GM21825 (cell line): ENCODE data around the gene DNAH2.
A peak's percentile ranks its signal among the peaks of the same experiment; 100 is the strongest.

Source experiments
- ATAC-seq: cut with Tn5 transposase; IDR thresholded peaks from one replicate; pipeline ENCODE4 v1.9.1; 2021; ENCODE audit warnings: mild to moderate bottlenecking, moderate library complexity; ENCODE audit not compliant: unreplicated experiment

Gene DNAH2, protein sequence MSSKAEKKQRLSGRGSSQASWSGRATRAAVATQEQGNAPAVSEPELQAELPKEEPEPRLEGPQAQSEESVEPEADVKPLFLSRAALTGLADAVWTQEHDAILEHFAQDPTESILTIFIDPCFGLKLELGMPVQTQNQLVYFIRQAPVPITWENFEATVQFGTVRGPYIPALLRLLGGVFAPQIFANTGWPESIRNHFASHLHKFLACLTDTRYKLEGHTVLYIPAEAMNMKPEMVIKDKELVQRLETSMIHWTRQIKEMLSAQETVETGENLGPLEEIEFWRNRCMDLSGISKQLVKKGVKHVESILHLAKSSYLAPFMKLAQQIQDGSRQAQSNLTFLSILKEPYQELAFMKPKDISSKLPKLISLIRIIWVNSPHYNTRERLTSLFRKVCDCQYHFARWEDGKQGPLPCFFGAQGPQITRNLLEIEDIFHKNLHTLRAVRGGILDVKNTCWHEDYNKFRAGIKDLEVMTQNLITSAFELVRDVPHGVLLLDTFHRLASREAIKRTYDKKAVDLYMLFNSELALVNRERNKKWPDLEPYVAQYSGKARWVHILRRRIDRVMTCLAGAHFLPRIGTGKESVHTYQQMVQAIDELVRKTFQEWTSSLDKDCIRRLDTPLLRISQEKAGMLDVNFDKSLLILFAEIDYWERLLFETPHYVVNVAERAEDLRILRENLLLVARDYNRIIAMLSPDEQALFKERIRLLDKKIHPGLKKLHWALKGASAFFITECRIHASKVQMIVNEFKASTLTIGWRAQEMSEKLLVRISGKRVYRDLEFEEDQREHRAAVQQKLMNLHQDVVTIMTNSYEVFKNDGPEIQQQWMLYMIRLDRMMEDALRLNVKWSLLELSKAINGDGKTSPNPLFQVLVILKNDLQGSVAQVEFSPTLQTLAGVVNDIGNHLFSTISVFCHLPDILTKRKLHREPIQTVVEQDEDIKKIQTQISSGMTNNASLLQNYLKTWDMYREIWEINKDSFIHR (N-terminal part only)

DNA sequence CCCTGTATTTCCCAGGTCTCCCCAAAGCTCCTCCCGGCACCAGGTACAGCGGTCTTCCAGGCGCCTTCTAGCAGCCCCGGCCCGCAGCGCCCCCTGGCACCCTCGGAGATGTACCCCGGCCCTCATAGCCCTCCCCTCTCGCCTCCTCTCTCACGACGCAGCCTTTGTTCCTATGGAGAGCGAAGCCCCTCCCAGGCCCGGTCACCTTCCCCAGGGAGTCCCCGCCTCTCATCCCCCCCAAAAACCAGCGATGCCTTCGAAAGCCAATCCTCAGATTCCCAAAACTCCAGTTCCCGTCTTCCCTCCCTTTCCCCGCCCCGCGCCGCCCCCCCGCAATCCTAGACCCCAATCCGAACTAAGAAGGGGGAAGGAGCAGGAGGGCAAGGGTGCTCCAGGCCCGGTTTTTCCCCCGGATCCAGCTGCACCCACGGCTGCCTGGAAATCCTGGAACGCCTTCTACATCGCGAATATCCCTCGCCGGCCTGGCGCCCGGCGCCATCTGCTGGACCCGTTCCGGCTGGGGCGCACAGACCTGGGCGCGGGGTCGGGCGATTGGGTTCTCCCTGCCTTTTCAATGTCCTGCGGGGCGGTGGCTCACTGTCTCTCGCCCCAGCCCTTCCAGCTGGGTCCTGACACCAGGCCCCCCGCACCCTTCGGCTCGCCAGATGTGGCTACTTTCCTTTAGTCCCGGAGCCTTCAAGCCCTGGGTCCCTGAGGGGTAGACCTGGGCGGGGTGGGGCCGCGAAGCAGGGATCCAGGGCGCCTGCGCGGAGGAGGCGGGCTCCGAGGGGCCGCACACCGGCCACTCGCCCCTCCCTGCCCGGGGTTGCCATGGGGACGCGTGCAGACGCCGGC lies at the start of gene DNAH2:
Gene DNAH2, plus strand, starts transcription at position 844 of the 855 bp plus-strand sequence. CDS start 1,991 bp downstream, outside the sequence.
- no peak for ATAC-seq

DNA sequence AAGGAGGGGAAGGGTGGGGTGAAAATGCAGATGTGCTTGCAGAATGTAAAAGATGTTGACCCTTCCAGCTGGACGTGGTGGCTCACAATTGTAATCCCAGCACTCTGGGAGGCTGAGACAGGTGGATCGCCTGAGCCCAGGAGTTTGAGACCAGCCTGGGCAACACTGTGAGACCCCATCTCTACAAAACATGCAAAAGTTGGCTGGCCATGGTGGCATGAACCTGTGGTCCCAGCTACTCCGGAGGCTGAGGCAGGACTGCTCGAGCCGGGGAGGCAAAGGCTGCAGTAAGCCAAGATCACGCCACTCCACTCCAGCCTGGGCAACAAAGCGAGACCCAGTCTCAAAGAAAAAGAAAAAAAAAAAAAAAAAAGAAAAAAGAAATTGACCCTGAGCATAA lies 49.1 kb upstream of the DNAH2 start:
- no peak for ATAC-seq

DNA sequence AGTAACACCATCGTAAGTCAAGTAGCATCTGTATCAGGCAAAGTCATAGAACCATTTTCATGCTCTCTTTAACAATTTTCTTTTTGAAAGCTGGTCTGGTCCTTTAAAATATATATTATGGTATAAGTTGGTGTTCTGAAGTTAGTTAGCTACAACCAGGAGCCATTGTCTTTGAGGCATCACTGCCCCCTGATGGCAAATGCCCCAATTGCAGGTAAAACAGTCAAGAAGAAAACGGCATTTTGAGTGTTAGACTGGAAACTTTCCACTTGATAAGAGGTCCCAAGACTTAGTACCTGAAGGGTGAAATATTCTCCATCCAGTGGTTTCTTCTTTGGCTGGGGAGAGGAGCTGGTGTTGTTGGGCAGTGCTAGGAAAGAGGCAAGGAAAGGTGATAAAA lies 44.3 kb upstream of the DNAH2 start:
- no peak for ATAC-seq

DNA sequence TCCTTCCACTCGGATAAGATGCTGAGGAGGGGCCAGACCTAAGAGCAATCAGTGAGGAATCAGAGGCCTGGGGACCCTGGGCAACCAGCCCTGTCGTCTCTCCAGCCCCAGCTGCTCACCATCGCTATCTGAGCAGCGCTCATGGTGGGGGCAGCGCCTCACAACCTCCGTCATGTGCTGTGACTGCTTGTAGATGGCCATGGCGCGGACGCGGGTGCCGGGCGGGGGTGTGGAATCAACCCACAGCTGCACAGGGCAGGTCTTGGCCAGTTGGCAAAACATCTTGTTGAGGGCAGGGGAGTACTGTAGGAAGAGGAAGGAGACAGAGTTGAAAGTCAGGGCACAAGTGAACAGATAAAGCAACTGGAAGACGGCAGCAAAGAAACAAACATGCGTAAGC lies 42.6 kb upstream of the DNAH2 start:
- ATAC-seq: no peak

DNA sequence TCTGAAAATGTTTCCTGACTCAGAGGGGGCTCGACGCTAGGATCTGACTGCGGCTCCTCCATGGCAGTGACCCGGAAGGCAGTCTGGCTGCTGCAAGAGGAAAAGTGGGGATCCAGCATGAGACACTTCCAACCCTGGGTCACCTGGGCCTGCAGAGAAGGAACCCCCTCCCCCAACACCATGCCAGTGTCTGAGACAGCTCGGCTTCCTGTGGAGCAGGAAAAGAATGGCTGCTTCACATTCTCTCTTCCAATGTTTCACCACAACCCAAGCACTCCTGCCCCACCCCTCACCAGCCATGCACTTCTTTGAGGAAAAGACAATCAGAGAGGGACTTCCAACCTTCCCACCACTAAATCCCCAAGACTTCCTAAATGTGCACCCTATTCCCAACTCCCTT lies 41.0 kb upstream of the DNAH2 start:
- no peak for ATAC-seq

DNA sequence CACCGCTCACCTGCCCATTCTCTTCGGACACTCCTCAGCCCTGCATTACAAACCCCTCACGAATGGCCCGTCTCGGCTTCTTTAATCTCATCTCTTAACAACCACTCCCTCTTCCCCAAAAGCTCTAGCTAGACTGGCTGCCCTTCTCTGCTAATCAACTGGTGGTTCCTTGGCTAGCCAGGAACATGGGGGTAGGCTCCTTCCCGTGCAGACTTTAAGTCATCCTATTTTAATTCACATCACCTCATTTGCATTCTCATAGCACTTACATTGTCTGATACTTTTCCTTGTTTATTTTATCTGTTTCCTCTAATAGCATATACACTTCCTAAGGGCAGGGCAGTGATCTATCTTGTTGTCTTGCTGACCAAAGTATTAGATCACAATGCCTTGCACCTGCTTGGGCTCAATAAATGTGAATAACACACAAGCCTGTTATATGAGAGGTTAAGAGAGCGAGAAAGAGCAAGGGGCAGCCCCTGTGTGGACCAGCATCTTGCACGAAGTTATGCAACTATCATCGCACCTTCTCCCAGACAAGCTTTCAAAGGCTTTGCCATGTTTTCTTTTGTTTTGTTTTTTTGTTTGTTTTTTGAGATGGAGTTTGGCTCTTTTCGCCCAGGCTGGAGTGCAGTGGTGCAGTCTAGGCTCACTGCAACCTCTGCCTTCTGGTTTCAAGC lies 40.0 kb upstream of the DNAH2 start:
- no peak for ATAC-seq

DNA sequence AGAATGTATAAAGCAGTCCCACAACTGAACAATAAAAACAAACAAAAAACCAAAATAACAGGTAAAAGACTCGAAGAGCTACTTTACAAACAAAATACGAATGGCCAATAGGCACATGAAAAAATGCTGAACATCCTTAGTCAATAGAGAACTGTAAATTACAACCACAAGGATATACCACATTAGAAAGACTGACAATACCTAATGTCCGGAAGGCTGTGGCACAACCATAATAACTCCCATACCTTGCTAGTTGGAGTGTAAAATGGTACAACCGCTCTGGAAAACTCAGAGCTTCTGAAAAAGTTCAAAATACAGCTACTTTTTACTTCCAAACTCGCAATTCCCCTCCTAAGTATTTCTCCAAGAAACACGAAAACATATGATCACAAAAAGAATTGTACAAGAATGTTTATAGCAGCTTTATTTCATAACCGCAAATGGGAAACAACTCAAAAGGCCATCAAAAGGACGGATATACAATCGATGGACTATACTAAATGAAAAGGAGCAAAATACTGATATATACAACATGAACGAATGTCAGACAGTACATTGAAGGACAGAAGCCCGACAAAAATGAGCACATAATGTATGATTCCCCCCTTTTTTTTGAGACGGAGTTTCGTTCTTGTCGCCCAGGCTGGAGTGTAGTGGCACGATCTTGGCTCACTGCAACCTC lies 32.6 kb upstream of the DNAH2 start:
- no peak for ATAC-seq

DNA sequence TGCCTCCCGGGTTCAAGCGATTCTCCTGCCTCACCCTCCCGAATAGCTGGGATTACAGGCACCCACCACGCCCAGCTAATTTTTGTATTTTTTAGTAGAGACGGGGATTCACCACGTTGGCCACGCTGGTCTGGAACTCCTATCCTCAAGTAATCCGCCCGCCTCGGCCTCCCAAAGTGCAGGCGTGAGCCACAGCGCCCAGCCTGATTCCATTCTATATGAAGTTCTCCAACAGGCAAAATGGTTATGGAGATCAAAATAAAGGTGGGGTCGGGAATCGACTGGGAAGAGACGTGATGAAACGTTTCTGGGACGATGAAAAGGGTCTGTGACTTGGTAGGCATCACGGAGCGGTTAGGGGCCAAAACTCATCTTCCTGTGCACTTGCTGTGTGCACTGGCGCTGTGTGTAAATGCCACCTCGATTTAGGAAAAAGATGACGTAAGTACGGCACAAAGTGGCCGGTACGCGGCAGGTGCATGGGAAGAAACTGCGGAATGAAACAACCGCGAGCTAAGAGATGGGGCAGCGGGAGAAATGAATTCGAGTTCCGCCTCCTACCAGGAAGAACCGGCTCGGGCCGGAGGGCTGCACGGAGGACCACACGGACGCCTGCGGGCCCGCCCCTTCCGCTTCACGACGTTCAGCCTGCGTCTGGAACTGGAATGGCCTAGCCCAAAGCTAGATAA lies 31.9 kb upstream of the DNAH2 start:
- peak; percentile 44 for ATAC-seq

DNA sequence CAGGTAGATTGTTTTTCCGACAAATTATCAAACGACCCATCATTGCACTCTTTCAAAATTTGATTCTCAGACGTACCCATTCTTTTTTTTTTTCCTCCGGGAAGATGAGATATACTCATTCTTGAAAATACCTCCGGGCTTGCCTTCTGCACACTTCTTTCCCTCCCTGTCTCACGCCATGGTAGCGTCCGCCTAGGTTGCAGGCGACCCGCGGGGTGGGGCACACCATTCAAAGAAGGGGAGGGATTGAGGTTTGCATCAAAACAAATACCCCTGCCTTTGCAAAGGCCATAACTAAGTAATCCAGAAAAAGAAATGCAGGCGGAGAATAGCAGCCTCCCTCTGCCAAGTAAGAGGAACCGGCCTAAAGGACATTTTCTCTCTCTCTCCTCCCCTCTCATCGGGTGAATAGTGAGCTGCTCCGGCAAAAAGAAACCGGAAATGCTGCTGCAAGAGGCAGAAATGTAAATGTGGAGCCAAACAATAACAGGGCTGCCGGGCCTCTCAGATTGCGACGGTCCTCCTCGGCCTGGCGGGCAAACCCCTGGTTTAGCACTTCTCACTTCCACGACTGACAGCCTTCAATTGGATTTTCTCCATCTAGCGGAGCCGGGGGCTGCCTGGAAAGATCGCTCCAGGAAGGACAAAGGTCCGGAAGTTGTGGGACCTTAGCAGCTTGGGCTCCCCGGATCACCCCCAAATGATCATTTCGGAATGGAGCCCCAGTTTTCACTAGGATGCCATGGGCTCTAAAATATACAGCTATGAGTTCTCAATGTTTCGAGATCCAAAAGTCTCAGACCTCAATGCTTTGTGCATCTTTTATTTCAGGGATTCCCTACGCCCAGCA lies 31.1 kb upstream of the DNAH2 start:
- peak; percentile 31 for ATAC-seq

DNA sequence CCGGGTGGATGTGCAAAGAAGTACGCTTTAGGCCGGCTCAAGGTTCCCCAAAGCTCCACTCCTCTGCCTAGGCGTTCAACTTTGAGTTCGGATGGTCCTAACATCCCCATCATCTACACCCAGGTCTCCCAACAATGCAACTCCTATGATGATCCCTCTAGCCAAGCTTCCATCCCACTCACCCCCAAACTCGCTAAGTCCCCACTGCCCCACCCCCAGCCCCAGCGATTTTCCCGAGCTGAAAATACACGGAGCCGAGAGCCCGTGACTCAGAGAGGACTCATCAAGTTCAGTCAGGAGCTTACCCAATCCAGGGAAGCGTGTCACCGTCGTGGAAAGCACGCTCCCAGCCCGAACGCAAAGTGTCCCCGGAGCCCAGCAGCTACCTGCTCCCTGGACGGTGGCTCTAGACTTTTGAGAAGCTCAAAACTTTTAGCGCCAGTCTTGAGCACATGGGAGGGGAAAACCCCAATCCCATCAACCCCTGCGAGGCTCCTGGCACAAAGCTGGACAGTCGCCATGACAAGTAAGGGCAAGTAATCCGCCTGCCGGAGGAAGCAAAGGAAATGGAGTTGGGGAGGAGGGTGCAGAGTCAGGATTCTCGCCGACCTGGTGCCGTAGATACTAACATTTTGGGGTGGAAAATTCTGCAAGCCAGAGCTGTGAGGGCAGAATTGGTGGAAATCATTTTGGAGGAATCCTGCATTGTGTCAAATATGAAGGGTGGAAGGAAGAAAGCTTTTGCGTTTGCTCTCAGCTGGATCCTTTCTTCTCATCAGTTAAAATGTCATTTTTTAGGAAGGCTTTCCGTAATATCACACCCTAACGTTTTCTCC lies 30.3 kb upstream of the DNAH2 start, which contains the start of gene TP53:
Gene TP53, minus strand, starts transcription at position 419 of the 836 bp plus-strand sequence. CDS start 10,896 bp downstream, outside the sequence.
- peak; percentile 52 for ATAC-seq

DNA sequence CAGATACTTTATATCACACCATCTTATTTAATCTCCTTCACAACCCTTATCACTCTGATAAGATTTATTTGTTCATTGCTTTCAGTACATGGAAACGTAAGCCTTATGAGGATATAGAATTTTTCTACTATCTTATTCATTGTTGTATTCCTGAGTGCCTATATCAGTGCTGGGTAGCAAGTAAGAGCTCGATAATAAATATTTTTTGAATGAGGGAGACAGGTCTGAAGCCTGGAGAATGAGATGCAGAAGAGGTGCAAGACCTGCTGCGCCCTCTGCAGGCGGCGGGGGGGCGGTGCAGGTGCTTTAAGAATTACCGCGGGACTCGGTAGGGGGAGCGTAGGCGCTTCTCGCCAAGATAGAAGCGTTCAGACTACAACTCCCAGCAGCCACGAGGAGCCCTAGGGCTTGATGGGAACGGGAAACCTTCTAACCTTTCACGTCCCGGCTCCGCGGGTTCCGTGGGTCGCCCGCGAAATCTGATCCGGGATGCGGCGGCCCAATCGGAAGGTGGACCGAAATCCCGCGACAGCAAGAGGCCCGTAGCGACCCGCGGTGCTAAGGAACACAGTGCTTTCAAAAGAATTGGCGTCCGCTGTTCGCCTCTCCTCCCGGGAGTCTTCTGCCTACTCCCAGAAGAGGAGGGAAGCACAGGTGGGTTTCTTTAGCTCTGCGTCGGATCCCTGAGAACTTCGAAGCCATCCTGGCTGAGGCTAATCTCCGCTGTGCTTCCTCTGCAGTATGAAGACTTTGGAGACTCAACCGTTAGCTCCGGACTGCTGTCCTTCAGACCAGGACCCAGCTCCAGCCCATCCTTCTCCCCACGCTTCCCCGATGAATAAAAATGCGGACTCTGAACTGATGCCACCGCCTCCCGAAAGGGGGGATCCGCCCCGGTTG lies 29.4 kb upstream of the DNAH2 start, which contains the start of gene WRAP53:
Gene WRAP53, plus strand, starts transcription at position 570 of the 900 bp plus-strand sequence. Its CDS starts 172 bp downstream, at position 742.
- ATAC-seq: peak; percentile 68

DNA sequence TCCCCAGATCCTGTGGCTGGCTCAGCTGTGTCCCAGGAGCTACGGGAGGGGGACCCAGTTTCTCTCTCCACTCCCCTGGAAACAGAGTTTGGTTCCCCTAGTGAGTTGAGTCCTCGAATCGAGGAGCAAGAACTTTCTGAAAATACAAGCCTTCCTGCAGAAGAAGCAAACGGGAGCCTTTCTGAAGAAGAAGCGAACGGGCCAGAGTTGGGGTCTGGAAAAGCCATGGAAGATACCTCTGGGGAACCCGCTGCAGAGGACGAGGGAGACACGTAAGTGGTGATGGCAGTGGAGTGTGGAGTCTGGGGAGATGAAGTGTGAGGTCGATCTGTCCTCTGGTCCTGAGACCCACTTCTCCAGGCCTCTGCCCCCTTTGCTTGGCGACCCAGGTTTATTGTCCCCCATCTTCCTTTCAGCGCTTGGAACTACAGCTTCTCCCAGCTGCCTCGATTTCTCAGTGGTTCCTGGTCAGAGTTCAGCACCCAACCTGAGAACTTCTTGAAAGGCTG lies 28.7 kb upstream of the DNAH2 start:
- ATAC-seq: no peak

DNA sequence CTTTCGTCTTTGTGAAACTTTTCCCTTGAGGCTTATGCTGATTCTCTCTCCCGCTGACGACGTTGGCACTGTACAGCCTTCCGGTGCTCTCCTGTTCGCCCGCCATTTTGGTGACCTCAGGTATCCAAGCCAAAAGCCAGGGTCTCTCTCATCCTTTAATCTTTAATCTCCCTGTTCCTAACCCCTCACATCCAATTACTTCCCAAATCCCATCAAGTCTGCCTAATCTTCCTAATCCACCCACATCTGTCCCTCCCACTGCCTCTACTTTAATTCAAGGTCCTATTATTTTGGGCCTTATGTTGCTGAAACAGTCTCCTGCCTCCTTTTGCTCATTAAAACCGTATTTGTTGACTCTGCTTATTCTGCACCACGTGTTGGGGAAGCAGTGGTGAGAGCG lies 22.0 kb upstream of the DNAH2 start:
- ATAC-seq: no peak

DNA sequence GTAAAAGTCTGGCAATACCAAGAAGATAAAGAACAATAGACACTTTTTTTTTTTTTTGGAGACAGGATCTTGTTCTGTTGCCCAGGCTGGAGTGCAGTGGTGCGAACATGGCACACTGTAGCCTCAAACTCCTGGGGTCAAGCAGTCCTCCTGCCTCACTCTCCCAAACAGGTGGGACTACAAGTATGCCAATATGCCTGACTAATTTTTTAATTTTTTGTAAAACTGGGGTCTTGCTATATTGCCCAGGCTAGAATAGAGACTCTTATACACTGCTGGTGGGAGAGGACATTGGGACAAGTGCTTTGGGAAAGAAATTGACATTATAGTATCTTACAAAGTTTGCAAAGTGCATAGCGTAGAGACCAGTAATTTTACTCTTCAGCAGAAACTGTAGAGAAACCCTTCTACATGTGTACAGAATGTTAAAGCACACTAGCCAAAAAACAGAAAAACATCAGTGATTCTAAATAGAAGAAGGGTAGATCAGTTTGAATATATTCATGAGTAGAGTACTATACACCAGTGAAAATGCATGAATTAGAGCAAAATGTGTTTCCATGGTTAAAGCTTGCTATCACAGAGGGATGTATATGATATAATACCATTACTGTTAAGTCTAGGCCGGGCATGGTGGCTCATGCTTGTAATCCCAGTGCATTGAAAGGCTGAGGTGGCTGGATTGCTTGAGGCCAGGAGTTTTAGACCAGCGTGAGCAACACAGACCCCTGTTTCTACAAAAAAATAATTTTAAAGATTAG lies 19.5 kb upstream of the DNAH2 start:
- no peak for ATAC-seq

DNA sequence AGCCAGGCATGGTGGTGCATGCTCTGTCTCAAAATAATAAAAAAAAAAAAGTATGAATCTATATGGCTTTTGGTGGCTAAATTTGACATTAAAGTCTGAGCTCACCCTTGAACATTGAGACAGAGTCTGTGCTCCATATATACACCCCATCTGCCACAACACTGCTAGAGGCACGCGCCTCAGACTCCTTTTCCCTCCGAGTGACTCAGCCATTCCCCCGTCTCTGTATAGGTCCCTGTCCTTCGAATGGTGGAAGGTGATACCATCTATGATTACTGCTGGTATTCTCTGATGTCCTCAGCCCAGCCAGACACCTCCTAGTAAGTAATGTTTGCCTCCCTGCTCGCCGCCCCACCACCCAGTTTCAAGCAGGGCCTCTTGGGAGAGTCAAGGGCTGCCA lies 17.0 kb upstream of the DNAH2 start:
- ATAC-seq: no peak
